SH-SY5Y (cell line): ENCODE results near the gene TMEM140.

ENCODE experiments used
- GATA2 ChIP-seq: IDR thresholded peaks from 2 replicates; pipeline ENCODE4 v1.6.1; 2011; ENCODE audit warnings: mild to moderate bottlenecking, low read depth, low read length
- GATA3 ChIP-seq: IDR thresholded peaks from 2 replicates; pipeline ENCODE4 v1.6.1; 2011; ENCODE audit warnings: low read depth, mild to moderate bottlenecking, low read length, moderate library complexity

- TF ChIP-seq GATA2 (no peak), GATA3 (no peak)
Observed at GRCh38 chr7:135114622-135115021, 33.2 kb upstream of the TMEM140 start.
